HG03558 (cell line): Measurements from ENCODE around the gene LRRC4.

Experiments
- ATAC-seq: cut with Tn5 transposase; IDR thresholded peaks from one replicate; pipeline ENCODE4 v1.9.1; 2021; ENCODE audit warnings: moderate number of reproducible peaks; ENCODE audit not compliant: unreplicated experiment; ENCODE audit errors: extremely low read depth

Gene LRRC4

DNA sequence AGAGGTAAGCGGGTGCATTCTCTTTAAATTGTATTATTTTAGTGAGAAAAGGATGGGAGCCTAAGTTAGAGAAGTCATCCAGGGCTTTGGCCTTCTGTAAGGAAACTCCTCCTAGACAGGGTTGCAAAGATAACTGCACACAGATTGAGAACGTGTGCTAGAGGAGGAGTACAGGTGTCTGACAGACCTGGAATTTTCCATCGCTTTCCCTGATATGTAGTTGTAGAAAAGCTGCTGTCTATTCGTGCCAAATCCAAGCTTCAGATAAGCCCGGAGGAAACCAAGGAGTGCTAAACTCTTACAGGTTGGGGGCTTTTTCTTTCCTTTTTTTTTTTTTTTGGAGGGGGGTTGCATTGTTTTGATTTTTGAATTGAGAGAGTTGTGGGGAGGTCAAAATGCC is 23.1 kb downstream of the LRRC4 start:
- ATAC-seq = no peak

DNA sequence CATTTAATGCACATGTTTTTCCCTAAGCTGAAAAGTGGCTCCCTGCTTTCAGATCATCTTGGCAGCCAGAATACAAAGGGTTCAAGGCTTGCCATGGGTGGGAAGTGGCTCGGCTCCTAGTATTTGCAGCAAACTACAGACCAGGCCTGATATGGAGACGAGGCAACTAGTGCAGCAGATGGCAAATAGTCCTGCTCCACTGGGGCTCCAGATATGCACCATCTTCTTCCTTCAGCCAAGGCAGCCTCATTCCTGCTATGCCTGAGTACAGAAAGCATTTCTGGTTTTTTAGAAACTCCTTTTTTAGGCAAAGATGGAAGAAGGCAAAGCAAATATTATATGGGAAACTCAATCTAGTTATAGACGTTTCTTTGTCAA is 23.9 kb downstream of the LRRC4 start:
- no peak for ATAC-seq

- ATAC-seq = no peak
Measured at GRCh38 chr7:128006550-128007302, 24.5 kb downstream of the LRRC4 start.

DNA sequence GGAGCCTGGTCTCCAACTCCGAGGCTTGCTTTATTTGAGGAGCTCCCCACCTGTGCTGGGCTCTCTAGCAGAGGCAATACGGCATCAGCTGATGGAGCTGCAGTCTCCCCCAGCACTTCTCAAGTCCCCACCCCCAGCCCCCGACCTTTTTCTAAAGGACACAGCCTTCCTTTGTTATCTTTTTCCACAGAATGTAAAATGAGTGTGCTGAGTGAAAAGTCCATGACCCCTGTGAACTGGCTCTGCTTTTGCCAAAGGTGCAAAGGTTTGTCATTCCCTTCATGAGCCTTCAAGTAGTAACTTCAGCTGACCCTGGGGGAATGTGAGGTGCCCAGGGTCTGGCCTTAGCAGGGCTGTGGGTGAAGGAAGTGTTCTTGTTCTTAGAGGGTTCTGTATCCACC is 25.5 kb downstream of the LRRC4 start:
- no peak for ATAC-seq

GRCh38 chr7:128005117-128005516 is 26.1 kb downstream of the LRRC4 start:
- no peak for ATAC-seq

- ATAC-seq = no peak
Measured at GRCh38 chr7:128004623-128005022, 26.6 kb downstream of the LRRC4 start.

GRCh38 chr7:128003787-128004186 is 27.4 kb downstream of the LRRC4 start:
- no peak for ATAC-seq

GRCh38 chr7:128003167-128003566 is 28.1 kb downstream of the LRRC4 start:
- ATAC-seq = no peak

- no peak for ATAC-seq
Measured at GRCh38 chr7:128000854-128001265, 30.4 kb downstream of the LRRC4 start.

DNA sequence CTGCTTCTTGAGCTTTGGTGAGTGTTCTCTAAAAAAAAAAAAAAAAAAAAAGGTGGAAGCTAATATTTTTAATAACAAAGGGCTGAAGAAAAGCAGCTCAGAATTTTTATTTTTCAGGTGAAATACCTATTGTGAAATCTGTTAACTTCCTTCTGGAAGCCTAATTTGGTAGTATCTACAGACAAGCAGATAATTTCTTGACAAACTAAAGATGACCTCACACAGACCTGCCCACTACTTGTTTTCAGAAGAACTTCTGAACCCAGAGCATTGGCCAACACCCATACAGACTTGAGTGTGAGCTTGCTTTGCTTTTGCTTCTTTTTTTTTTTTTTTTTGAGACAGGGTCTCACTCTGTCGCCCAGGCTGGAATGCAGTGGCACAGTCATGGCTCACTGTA is 31.2 kb downstream of the LRRC4 start:
- no peak for ATAC-seq

- no peak for ATAC-seq
Measured at GRCh38 chr7:127998671-127999070, 32.6 kb downstream of the LRRC4 start.

DNA sequence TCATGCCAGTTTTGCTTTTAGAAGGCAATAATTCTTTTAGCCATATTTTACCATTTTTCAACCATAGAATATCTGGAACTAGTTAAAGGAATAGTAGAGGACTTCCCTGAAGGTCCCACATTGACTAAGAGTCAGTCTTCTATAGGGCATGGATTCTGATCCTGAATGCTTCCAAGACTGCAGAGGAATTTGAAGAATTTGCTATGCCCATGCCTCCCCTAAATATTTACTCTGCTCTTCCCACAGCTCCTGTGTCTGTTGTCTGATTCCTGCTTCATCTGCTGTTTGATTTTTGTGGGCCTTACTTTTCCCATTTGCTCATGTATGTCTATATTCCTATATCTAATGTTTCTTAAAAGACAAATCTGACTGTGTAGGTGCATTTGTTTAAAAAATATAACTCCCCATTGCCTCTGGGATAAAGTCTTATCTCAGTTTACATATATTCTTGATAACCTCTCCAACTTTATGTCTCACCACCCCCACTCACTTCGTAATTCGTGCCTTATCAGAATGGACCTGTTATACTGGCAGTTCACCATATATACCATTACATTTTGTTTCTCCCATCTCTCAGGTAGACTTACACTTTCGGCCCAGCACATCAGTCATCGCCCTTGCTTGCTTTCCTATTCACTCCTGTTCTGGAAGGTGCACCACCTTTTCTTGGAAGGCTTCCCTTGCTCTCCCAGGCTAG is 33.9 kb downstream of the LRRC4 start:
- ATAC-seq = no peak

GRCh38 chr7:127996253-127997071 is 34.8 kb downstream of the LRRC4 start:
- ATAC-seq = no peak

- ATAC-seq = no peak
Measured at GRCh38 chr7:127995881-127996215, 35.4 kb downstream of the LRRC4 start.

DNA sequence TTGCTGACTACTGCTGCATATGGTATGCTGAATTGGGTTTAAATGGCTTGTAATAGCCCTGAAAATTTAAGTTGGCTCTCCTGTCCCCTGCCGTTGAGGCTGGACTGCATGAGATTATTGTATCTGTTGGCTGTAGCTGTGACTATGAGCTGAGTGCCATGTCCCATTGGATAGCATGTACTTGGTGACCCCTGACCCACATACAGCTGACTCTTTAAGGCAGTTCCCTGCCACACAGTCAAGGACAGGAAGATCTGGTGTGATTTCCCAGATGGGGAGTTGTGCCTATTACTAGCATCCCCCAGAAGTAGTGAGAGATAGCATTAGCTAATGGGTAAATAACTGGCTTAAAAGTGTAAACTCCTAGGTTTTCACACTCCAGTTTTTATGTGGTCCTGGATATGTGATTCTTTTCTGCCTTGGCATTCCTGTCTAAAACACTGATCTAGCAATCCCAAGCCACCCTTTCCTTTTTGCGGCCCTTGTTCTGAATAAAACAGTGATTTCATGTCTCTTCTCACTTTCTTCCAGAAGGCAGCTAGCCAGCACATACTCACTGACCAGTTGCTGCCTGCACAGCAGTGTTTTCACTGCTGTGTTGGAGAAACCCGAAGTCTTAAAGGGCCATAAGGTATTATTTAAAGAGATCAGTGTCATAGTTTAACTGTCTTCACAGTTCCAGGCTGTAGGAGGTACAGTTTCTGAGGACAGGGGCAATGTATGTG is 35.9 kb downstream of the LRRC4 start:
- ATAC-seq = no peak

DNA sequence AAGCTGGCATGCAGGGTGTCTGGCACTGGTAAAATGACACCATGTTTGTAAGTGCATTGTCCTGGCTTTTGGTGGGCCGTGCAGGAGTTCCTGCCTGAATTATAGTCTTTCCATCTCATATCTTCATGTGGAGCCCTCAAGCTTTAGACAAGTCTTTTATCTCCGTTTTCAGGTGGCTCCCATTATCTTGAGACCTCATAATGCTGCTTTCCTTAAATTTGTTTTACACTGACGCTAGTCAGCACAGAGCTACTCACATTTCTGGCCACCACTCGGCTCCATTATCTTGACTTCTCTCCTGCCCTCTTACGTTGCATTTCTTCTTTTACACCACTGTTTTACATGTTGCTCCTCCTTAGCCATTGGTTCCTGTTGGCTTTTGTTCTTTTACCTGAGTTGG is 37.2 kb downstream of the LRRC4 start:
- ATAC-seq = no peak

DNA sequence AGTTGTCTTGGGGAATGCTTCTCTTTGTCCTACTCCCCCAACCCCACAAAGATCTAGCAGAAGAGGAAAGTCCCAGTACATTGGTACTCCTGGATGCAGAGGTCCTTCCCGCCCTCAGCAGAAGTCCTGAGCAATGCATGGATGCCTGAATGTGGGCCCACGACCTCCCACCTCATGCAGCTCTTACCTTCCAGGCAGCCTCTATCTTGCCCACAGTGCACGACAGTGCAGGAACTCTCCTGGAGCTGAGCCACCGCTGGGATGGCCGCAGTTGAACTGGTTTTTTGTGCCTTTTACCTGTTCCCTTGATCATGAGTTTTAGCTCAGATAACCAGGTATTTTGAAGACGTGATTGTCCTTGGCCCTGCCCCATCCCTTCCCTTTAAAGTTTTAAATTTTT is 37.9 kb downstream of the LRRC4 start:
- ATAC-seq = no peak

DNA sequence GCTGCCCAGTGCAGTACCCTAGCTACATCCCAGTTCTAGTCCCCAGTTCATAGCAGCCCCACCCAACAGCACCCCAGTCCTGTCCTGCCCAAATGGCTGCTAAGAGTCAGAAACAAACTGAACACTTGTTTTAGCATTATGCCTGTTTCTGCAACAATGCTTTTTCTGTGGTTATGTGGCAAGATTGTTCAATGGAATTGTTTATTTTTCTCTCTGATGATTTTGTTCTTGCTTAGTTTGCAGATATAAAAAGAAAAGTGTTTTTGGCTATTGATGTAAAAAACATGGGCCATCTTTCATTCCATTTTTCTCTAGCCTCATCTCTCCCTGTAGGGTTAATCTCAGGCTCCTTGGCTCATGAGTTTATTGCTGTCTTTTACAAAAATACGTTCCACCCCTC is 42.5 kb downstream of the LRRC4 start:
- no peak for ATAC-seq

DNA sequence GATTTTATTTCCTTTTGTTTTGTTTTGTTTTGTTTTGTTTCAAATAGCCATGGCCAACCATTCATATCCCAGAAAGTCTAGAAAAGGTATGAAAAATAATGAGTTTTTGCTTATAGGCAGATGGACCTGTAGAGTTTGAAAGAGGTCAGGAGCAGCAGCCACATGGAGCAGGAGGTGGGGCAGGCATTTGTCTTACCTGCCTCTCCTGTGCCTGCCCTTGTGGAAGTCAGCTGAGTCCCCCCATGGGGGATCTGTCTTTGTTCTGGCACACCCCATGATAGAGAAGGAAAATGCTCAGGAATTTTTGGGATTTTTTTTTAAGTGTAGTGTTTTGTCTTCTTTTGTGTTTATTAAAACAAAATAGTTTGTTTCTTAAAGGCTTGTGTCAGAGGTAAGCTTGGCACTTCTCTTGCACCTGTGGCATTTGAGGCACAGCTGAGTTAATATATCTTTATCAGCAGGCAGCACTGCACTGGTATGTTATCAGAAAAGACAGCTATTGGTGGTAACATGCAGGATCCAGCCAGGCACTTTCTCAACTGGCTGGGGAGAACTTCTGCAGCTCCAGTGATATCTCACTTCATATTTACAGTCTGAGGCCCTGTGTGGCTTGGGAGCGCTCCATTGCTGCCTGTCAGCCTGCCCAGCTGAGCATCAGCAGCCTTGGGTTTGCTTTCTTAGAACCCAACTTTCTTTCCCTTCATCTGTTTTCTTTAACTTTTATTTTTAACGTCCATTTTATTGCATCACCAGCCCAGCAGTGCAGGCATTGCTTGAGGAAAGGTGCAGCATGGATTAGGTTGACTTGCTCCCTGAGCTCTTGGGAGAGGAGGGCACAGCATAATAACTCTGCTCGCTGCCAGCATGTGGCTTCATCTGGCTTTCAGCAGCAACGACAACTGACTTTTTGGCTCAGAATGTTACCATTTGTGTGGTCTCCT is 44.4 kb downstream of the LRRC4 start:
- no peak for ATAC-seq
